HepG2 (cell line): Measurements from ENCODE around the gene FNIP2. TPM values are rescaled to one million over a fixed set of nuclear protein-coding genes. Genes with fewer than 3 reads are reported as not detected.

Source experiments
- ATAC-seq: fragments of 200-7000 bp; cut with Tn5 transposase; 3 replicates; pipeline ENCODE4 v1.9.1; 2020; ENCODE audit warnings: mild to moderate bottlenecking, moderate library complexity
- BruUV-seq: library from RNA; stranded (reverse); fragments of 400-500 nt; replicated peaks from 2 replicates; lab custom pipeline; 2021; lab: Mats Ljungman, UMichigan
- CTCF ChIA-PET: fragments of 300-600 bp; formaldehyde crosslinking; extraction: SDS; loops from one replicate; lab custom pipeline; 2021; ENCODE audit warnings: low total read pairs, inconsistent platforms, low intra/inter-chr PET ratio; lab: Yijun Ruan, JAX
- POLR2A ChIA-PET: fragments of 350-600 bp; sonication (Branson Sonifier 250); formaldehyde crosslinking; loops from one replicate; lab custom pipeline; 2020; ENCODE audit warnings: antibody characterized with exemption, inconsistent platforms; lab: Yijun Ruan, JAX
- DNase-seq: peaks from one replicate; pipeline ENCODE4 v3.0.0-alpha.2; 2015; ENCODE audit warnings: low spot score
- FAIRE-seq: peaks from 3 replicates; lab custom pipeline; 2011; peaks lifted over from hg19 to GRCh38; lab: Jason Lieb, UNC
- H2AFZ ChIP-seq: one replicate; pipeline ENCODE4 v1.6.1; 2011; ENCODE audit warnings: low read length, inconsistent platforms
- H3K27ac ChIP-seq: fragments of 300-600 bp; 3 replicates; pipeline ENCODE4 v1.8.0; 2011; ENCODE audit warnings: mixed run types, mild to moderate bottlenecking, mixed read lengths, low read length, inconsistent platforms; ENCODE audit not compliant: insufficient read depth; ENCODE audit errors: extremely low read length
- H3K27me3 ChIP-seq, 2 experiments: fragments of 200-600 bp in 1 of 2; 2 replicates in 1 of 2; 3 replicates in 1 of 2; pipeline versions ENCODE4 v1.6.0 to v1.8.0; 2011; ENCODE audit warnings: low read length in 2 of 2, mild to moderate bottlenecking in 2 of 2, moderate library complexity in 2 of 2, inconsistent platforms in 1 of 2; ENCODE audit not compliant: insufficient read depth in 2 of 2, control insufficient read depth in 1 of 2
- H3K36me3 ChIP-seq, 2 experiments: fragments of 200-600 bp in 1 of 2; replicated peaks in 1 of 2; 2 replicates in 1 of 2; 3 replicates in 1 of 2; pipeline versions ENCODE4 v1.5.1 to v1.8.0; 2011; ENCODE audit warnings: low read length in 2 of 2, inconsistent platforms in 1 of 2; ENCODE audit not compliant: insufficient read depth in 2 of 2, control insufficient read depth in 1 of 2
- H3K4me1 ChIP-seq: 2 replicates; pipeline ENCODE4 v1.5.1; 2012; ENCODE audit warnings: low read length, inconsistent platforms; ENCODE audit not compliant: insufficient read depth
- H3K4me2 ChIP-seq: 2 replicates; pipeline ENCODE4 v1.6.0; 2011; ENCODE audit warnings: low read depth, low read length, inconsistent platforms
- H3K4me3 ChIP-seq, 3 experiments: fragments of 200-600 bp in 1 of 3; sonication (generic), shearing (Covaris generic) in 1 of 3; replicated peaks in 1 of 3; 2 replicates each; pipeline ENCODE4 v1.5.1; 2011 to 2016; ENCODE audit warnings: low read length in 3 of 3, inconsistent platforms in 2 of 3, low read depth in 2 of 3, mild to moderate bottlenecking in 2 of 3, control low read depth in 1 of 3, mixed read lengths in 1 of 3; ENCODE audit not compliant: insufficient read depth in 1 of 3
- H3K79me2 ChIP-seq: one replicate; pipeline ENCODE4 v1.6.1; 2011; ENCODE audit warnings: low read length, inconsistent platforms; ENCODE audit not compliant: insufficient read depth
- H3K9ac ChIP-seq: 2 replicates; pipeline ENCODE4 v1.6.0; 2011; ENCODE audit warnings: mild to moderate bottlenecking, low read depth, low read length, inconsistent platforms; ENCODE audit not compliant: insufficient read depth
- H3K9me3 ChIP-seq: 2 replicates; pipeline ENCODE4 v1.5.1; 2012; ENCODE audit warnings: mild to moderate bottlenecking, low read length
- H4K20me1 ChIP-seq: 2 replicates; pipeline ENCODE4 v1.6.0; 2011; ENCODE audit warnings: inconsistent platforms, mild to moderate bottlenecking, low read length, moderate library complexity; ENCODE audit not compliant: insufficient read depth
- ATAD3A ChIP-seq: sonication (generic); formaldehyde crosslinking; IDR thresholded peaks from 2 replicates; pipeline ENCODE4 v1.4.0; 2020; ENCODE audit warnings: missing genetic modification reagents
- CHD4 ChIP-seq: fragments of 200-600 bp; sonication (generic); IDR thresholded peaks from 2 replicates; pipeline ENCODE4 v1.7.0; 2017; ENCODE audit warnings: mild to moderate bottlenecking, low read length, borderline replicate concordance
- DZIP1 ChIP-seq: sonication (generic); formaldehyde crosslinking; IDR thresholded peaks from 2 replicates; pipeline ENCODE4 v1.5.0; 2020; ENCODE audit warnings: mild to moderate bottlenecking, missing genetic modification reagents
- ELF1 ChIP-seq: sonication (generic); formaldehyde crosslinking; IDR thresholded peaks from 2 replicates; pipeline ENCODE4 v1.4.0; 2020; ENCODE audit warnings: missing genetic modification reagents
- HMGA1 ChIP-seq: sonication (generic); formaldehyde crosslinking; conservative IDR thresholded peaks from 2 replicates; pipeline ENCODE4 v1.4.0; 2020; ENCODE audit warnings: missing genetic modification reagents
- IRF2 ChIP-seq: IDR thresholded peaks from 2 replicates; pipeline ENCODE4 v1.6.1; 2018; ENCODE audit warnings: missing genetic modification reagents, missing compliant biosample characterization
- KDM3A ChIP-seq: IDR thresholded peaks from 2 replicates; pipeline ENCODE4 v1.6.1; 2018; ENCODE audit warnings: low read depth, missing compliant biosample characterization
- KIAA2018 ChIP-seq: sonication (generic); formaldehyde crosslinking; IDR thresholded peaks from 2 replicates; pipeline ENCODE4 v1.5.0; 2020; ENCODE audit warnings: mild to moderate bottlenecking, missing genetic modification reagents, borderline replicate concordance
- RARG ChIP-seq: sonication (generic); formaldehyde crosslinking; IDR thresholded peaks from 2 replicates; pipeline ENCODE4 v1.4.0; 2020; ENCODE audit warnings: low read depth, mild to moderate bottlenecking, missing genetic modification reagents
- SNRNP70 ChIP-seq: fragments of 200-400 bp; formaldehyde crosslinking; IDR thresholded peaks from 2 replicates; pipeline ENCODE4 v1.6.1; 2017; ENCODE audit warnings: mild to moderate bottlenecking, low read depth, low read length, moderate library complexity
- TCF7 ChIP-seq: sonication (generic); IDR thresholded peaks from 2 replicates; pipeline ENCODE4 v1.6.1; 2016; ENCODE audit warnings: antibody characterized with exemption, low read depth
- ZNF451 ChIP-seq: sonication (generic); formaldehyde crosslinking; IDR thresholded peaks from 2 replicates; pipeline ENCODE4 v1.5.0; 2020; ENCODE audit warnings: mild to moderate bottlenecking, missing genetic modification reagents
- ZNF709 ChIP-seq: sonication (generic); formaldehyde crosslinking; IDR thresholded peaks from 2 replicates; pipeline ENCODE4 v1.5.0; 2020; ENCODE audit warnings: mild to moderate bottlenecking, missing genetic modification reagents
- ZNF772 ChIP-seq: sonication (generic); formaldehyde crosslinking; IDR thresholded peaks from 2 replicates; pipeline ENCODE4 v1.5.0; 2020; ENCODE audit warnings: mild to moderate bottlenecking, missing genetic modification reagents
- WGBS: methylation state at CpG from one replicate; pipeline ENCODE4 v1.1.6; 2017; ENCODE audit warnings: low lambda C conversion rate; 5-methylcytosine and 5-hydroxymethylcytosine counted together
- in situ Hi-C: cut with HindIII; loops from 2 replicates; pipeline ENCODE4 v1.10.0; 2017; ENCODE audit warnings: low pct_unique_long_range_greater_than_20kb; ENCODE audit not compliant: extremely low pct_ligation_motif_present
- intact Hi-C: fragments of 100-400 bp; cut with micrococcal nuclease; formaldehyde crosslinking; loops from one replicate; pipeline ENCODE4 v1.10.0; 2022; ENCODE audit not compliant: unreplicated experiment
- polyA plus RNA-seq, 8 experiments: library from polyadenylated mRNA; depleted of rRNA in 3 of 8; stranded (reverse) in 7 of 8; unstranded in 1 of 8; fragments of >200 nt; fragmentation: Illumina TruSeq in 4 of 8; extraction: Trizol in 4 of 8; gene quantifications; 2 replicates each; pipeline versions ENCODE4 v1.2.1 to v1.2.3, GENCODE V29; 2011 to 2016; ENCODE audit warnings: low read depth in 4 of 8, missing spikeins in 1 of 8, mixed read lengths in 1 of 8; ENCODE audit not compliant: insufficient read depth in 1 of 8
- total RNA-seq, 5 experiments: library from RNA; depleted of rRNA; stranded (reverse); fragments of >200 nt; fragmentation: Illumina TruSeq; extraction: Trizol; gene quantifications; 2 replicates each; pipeline ENCODE4 v1.2.3, GENCODE V29; 2016; ENCODE audit warnings: low read depth in 1 of 5

Gene FNIP2
- total and polyA plus RNA-seq, 2 of the 13 experiments (the other 11 are each of a cell fraction or from before 2014, with no cell fraction given), result 15.5 to 21.0 TPM

- FAIRE-seq (no peak), DNase-seq (no peak), ATAC-seq (no peak)
- H3K9ac ChIP-seq, result no peak overlapping the region
- H4K20me1 ChIP-seq, result no peaks in the 10 kb centered on the region
- no peak overlapping the region for H3K27ac ChIP-seq
- BruUV-seq, result no TSS peak
- H3K79me2 ChIP-seq, result no peaks in the 10 kb centered on the region
- H3K4me2 ChIP-seq, result no peak overlapping the region
- no peak overlapping the region for H2AFZ ChIP-seq
- intact Hi-C loops, result no loop called here
- H3K4me1 ChIP-seq, result peaks cover 14% of the 10 kb centered on the region
- in situ Hi-C loops, result no loop called here
- TF ChIP-seq KDM3A (CRISPR knock-in tag), result no peak
- TF ChIP-seq ZNF709 (CRISPR knock-in tag), result no peak
- TF ChIP-seq IRF2 (CRISPR knock-in tag), result no peak
- TF ChIP-seq DZIP1 (CRISPR knock-in tag), result no peak
- TF ChIP-seq ZNF451 (CRISPR knock-in tag), result no peak
- no peak for TF ChIP-seq SNRNP70
- TF ChIP-seq RARG, result no peak
- no peak for TF ChIP-seq ZNF772 (CRISPR knock-in tag)
- no peak for TF ChIP-seq KIAA2018 (CRISPR knock-in tag)
- no peak for TF ChIP-seq ATAD3A (CRISPR knock-in tag)
- TF ChIP-seq HMGA1 (CRISPR knock-in tag), result no peak
- TF ChIP-seq CHD4, result no peak
- TF ChIP-seq ELF1, result no peak
- TF ChIP-seq TCF7, result no peak
- H3K4me3 ChIP-seq, result no peak overlapping the region
- ChIA-PET POLR2A (no interaction called here), CTCF (no interaction called here)
- no peaks in the 10 kb centered on the region for H3K27me3 ChIP-seq
- no peaks in the 10 kb centered on the region for H3K36me3 ChIP-seq
- 16% methylated on average over 3 of the region's 3 CpGs for WGBS
- H3K9me3 ChIP-seq, result no peaks in the 10 kb centered on the region
Measured at GRCh38 chr4:158946825-158947224, 178.0 kb downstream of the FNIP2 start.
